ENCODE measurements around the gene POLR2H.

- TF ChIP-seq, protein P1, sequence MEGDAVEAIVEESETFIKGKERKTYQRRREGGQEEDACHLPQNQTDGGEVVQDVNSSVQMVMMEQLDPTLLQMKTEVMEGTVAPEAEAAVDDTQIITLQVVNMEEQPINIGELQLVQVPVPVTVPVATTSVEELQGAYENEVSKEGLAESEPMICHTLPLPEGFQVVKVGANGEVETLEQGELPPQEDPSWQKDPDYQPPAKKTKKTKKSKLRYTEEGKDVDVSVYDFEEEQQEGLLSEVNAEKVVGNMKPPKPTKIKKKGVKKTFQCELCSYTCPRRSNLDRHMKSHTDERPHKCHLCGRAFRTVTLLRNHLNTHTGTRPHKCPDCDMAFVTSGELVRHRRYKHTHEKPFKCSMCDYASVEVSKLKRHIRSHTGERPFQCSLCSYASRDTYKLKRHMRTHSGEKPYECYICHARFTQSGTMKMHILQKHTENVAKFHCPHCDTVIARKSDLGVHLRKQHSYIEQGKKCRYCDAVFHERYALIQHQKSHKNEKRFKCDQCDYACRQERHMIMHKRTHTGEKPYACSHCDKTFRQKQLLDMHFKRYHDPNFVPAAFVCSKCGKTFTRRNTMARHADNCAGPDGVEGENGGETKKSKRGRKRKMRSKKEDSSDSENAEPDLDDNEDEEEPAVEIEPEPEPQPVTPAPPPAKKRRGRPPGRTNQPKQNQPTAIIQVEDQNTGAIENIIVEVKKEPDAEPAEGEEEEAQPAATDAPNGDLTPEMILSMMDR (optimal IDR thresholded peaks at IDR 0.05 in 1 of 3, IDR thresholded peaks at IDR 0.05 in 1 of 3, conservative IDR thresholded peaks at IDR 0.05 in 1 of 3; ENCODE audit: extremely low read depth in 1 of 3, insufficient read depth in 2 of 3, low read length in 3 of 3): peak in 2 of 3 experiments; percentile 59 to 64
- TF ChIP-seq EZH2 (IDR thresholded peaks at IDR 0.05; ENCODE audit: low read length): no peak
These were observed 16.0 kb upstream of the POLR2H start for GRCh38 chr3:184345317-184346144.
